Ovary (tissue), 3 donors: ENCODE data around the gene UPF3A.

ENCODE experiments used
- EP300 ChIP-seq: sonication (generic); formaldehyde crosslinking; IDR thresholded peaks from one replicate; pipeline ENCODE4 v1.6.1; 2017; ENCODE audit warnings: antibody characterized with exemption
- POLR2A ChIP-seq: fragments of 450-650 bp; IDR thresholded peaks from one replicate; pipeline ENCODE4 v1.6.1; 2017; ENCODE audit warnings: antibody characterized with exemption, mild to moderate bottlenecking, moderate library complexity
- TF ChIP-seq, protein P1 (sequence below), 3 donors: fragments of 450-650 bp in 2 of 3; fragments of 200-600 bp in 1 of 3; IDR thresholded peaks; one replicate each; pipeline versions ENCODE4 v1.5.1 to v1.8.0; 2016 to 2022; ENCODE audit warnings: antibody characterized with exemption in 3 of 3, mild to moderate bottlenecking in 1 of 3
- donor health status: DM: no; HTN: no; CAD: no.

DNA sequence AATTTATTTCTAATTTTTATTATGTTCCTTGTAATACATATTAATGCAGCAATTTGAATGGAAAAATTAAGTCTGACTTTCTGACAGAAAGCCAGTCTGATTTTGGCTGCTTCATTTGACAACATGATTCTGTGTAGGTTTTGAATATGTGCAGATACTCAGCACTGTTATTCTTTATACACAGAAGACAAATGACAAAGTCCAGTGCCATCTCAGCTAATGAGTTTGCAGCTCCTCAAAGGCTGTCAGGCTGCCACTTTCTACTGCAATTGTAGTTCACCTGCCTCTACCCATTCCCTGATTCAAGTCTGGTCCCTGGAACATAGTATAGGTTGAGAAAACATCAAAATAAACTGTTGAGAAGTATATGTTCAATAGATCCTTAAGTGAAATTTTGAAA lies 30.0 kb downstream of the UPF3A start:
- TF ChIP-seq POLR2A (no peak), EP300 (no peak)
- TF ChIP-seq, protein P1, sequence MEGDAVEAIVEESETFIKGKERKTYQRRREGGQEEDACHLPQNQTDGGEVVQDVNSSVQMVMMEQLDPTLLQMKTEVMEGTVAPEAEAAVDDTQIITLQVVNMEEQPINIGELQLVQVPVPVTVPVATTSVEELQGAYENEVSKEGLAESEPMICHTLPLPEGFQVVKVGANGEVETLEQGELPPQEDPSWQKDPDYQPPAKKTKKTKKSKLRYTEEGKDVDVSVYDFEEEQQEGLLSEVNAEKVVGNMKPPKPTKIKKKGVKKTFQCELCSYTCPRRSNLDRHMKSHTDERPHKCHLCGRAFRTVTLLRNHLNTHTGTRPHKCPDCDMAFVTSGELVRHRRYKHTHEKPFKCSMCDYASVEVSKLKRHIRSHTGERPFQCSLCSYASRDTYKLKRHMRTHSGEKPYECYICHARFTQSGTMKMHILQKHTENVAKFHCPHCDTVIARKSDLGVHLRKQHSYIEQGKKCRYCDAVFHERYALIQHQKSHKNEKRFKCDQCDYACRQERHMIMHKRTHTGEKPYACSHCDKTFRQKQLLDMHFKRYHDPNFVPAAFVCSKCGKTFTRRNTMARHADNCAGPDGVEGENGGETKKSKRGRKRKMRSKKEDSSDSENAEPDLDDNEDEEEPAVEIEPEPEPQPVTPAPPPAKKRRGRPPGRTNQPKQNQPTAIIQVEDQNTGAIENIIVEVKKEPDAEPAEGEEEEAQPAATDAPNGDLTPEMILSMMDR (IDR thresholded peaks at IDR 0.05), result no peak
